HG03565 (cell line): ENCODE data around the gene RAB36.

Source experiments
- ATAC-seq: cut with Tn5 transposase; IDR thresholded peaks from one replicate; pipeline ENCODE4 v1.9.1; 2021; ENCODE audit warnings: mild to moderate bottlenecking, moderate library complexity; ENCODE audit not compliant: unreplicated experiment

The RAB36 gene

DNA sequence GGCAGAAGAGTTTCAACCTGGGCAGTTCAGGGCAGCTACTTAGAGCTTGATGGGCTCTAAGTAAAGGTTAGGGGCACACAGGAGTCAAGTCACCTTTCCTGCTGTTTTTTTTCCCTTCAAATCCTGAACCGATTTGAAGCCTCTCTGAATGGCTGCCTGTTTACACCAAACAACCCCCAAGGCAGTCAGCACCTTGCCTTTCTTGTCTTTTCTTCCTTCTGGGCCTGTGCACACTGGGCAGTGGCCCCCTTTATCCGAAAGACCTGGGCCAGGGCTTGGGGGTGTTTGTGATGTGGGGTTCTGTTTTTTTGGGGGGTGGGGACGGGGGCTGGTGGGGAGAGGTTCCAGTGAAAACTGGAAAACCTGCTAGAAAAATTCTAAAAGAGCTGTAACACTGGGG is 7.8 kb upstream of the RAB36 start:
- ATAC-seq: no peak

DNA sequence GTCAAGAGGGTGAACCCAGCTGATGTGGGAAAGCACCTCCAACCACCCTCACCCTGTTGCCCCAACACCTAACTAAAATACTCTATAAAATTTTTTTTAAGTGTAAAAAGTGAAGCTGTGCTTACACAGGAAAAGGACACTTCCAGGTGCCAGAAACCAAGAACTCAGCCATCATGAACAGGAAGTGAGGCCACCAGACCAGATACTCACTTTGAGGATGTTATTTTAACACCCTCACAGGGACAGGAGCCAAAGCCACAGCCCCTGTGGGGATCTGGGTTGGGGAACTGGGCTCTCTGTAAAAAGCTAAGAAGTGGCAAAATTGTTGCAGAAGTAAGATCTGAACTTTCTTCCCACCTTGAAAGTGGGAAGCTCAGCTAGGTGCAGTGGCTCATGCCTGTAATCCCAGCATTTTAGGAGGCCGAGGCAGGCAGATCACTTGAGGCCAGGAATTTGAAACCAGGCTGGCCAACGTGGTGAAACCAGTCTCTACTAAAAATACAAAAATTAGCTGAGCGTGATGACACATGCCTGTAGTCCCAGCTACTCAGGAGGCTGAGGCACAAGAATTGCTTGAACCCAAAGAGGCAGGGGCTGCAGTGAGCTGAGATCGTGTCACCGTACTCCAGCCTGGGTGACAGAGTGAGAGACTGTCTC is 7.2 kb upstream of the RAB36 start:
- ATAC-seq: no peak

DNA sequence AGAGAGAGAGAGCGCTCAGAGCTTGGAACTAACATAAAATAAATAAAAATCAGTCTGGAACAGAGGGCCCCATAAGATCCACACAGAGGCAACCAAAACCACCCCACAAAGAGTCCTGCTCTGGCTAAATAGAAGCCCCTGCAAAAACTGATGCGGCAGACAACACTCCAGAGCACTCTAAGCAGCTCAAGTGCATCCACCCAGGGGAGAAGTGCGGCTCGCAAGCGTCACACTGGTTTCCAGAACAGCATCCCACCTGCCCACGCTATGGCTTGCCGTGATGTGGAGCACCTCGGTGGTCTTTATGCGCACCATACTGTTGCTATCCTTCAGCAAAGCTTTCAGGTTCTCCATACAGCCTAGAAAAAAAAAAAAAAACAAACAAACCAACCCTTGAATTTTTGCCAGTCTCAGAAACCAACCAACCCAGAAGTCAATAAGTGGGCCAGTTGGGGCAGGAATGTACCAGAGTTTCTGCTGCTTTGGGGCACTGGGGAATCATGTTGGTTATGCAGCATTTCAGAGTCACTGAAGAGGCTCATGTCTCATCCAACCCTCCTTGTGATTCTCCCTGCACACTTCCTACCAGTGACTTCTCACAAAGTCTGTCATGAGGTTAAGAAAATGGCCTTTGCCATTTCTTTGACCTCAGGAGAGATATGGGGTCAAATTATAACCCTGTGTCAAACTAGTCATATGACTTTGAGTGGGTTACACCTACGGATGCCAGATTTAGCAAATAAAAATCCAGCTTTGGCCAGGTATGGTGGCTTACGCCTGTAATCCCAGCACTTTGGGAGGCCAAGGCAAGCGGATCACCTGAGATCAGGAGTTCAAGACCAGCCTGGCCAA is 6.5 kb upstream of the RAB36 start:
- no peak for ATAC-seq

DNA sequence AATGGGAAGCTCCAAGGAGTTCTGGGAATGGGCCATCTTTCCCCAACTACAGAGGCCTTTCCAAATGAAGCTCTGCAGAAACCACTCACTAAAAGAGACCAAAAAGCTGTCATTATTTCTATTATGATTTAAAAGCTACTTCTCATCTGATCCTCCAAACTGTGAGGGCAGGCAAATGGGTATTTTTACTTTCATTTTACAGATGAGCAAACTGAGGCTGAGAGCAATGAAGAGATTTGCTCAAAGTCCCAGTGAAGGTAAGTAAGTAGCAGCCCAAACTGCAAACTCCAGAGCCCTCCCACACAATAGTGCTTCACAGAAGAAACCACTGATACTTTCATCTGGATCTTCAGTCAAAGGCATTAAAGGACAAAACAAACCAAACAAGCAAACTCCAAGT is 4.9 kb upstream of the RAB36 start:
- no peak for ATAC-seq

DNA sequence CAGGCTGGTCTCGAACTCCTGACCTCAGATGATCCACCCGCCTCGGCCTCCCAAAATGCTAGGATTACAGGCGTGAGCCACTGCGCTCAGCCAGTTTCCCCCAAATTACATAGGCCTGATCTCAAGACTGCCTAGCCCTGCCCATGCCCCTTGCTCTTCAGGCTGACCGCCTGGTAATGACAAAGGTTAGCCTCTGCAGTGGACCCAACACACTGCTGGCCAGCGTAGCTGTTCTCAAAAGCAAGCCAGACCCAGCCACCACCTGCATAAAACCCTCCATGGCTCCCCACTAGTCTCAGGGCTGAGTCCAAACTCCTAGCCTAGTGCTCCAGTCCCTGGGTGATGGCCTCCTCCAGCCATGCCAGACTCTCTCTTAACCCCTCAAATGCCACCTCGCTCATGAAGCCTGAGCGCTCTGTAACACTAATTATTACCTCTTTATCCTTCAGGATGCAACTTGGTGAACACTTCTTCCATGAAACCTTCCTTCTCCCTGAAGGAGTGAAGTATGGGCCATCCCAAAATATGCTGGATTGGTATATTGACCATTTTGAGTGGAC is 2.7 kb upstream of the RAB36 start:
- no peak for ATAC-seq

DNA sequence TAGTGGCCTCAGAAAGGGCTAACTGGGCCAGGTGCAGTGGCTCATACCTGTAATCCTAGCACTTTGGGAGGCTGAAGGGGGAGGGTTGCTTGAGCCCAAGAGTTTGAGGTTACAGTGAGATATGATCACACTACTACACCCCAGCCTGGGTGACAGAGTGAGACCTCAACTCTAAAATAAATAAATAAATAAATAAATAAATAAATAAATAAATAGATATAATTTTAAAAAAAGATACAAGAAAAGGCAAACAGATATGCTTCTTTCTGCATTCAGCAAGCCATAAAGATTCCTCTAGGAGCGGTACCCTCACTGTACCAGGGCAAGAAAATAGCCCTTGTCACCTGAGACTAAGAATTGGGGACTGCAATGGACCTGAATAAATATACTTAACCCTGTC is 2.2 kb upstream of the RAB36 start:
- no peak for ATAC-seq

DNA sequence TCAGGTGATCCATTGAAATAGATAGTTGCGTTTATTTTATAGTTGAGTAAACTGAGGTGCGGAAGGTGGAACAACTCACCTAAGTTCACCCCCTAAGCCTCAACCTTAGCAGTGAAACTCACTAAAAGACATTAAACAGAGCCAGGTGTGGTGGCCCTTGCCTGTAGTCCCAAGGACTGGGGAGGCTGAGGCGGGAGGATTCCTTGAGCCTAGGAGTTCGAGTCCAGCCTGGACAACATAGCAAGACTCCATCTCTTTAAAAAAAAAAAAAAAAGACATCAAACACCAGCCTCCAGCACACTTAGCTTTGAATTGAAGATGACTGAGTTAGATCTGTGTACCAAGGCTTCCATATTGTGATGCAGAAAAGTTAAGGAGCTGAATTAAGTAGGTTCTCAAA is 845 bp upstream of the RAB36 start:
- no peak for ATAC-seq

DNA sequence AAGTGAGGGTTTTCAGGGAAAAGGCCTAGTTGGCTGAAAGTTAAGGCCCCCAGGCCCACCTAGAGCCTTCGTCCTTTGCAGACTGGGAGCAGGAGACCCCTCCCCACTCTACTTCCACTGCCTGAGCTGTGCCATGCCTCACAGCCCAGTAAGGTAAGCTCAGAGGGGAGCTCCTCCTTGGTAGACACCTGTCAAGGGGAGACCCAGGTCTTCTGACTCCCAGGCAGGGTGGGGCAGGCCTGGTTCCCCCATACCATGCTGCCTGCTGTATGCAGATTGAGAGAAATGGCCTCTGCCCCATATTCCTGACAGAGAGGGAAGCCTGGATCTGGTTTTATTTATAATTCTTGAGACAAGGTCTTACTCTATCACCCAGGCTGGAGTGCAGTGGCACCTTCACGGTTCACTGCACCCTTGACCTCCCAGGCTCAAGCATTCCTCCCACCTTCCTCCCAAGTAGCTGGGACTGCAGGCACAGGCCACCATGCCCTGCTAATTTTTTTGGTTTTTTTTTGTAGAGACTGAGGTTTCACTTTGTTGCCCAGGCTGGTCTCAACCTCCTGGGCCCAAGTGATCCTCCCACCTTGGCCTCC is 697 bp downstream of the RAB36 start:
- ATAC-seq: no peak

DNA sequence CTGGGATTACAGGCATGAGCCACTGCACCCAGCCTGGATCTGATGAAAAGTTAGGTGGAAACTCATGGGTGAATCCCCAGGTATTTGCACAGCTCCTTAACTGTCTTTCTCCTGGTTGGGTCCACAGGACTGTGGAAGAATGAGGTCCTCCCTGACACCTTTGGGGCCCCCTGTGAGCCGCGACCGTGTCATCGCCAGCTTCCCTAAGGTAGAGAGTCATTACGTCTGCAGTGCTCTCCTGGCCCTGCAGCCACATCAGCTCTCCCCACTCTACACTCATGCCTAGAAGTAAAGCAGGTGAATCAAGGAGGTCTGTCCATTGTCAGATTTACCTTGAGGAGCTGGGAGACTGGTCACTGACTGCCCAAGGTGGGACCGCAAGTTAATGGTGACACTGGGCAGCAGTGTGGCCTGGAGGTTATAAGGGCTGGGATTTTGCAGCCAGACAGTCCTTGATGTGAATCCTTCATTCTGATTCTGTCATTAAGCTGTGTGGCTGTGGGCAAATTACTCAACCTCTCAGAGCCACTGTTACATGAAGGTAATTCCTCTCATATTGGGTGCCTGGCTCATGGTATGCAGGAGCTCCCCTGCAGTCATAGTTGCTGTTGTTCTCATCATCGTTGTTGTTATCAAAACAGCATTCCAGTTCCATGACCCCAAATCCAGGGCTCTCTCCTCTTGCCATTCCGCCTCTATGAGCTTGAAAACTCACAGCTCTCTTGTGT is 1.4 kb downstream of the RAB36 start:
- ATAC-seq: no peak

DNA sequence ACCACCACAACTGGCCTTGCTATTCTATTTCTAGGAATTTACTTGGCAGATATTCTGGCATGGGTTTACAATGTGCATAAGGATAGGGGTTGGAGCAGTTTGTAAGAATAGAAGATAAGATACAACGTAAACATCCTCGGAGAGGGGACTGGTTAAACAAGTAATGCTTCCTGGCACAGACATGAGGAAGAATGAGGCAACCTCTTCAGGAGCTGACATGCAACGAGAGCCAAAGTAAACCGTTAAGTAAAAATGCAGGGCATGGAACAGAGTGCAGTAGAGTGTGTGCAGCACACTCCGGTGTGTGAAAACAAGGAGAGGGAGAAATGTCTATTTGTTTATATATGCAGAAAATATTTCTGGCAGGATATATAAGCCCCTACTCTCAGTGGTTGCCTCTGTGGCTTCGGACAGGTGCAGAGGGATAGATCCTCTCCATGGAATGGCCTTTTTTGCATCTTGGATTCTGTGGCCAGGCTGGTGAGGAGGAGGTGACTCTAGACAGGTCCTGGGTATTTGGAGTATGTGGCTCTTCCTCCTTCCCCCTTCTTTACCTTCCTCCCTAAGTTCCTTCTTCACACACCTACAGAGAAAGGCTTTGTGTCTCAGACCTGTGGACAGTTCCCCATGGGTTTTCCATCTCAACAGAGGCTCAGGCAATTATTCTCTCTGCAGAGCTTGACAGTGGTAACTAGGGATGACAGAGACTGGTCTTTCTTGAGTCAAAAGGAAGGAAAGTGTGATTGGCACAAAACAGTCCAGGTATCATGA is 2.5 kb downstream of the RAB36 start:
- no peak for ATAC-seq

DNA sequence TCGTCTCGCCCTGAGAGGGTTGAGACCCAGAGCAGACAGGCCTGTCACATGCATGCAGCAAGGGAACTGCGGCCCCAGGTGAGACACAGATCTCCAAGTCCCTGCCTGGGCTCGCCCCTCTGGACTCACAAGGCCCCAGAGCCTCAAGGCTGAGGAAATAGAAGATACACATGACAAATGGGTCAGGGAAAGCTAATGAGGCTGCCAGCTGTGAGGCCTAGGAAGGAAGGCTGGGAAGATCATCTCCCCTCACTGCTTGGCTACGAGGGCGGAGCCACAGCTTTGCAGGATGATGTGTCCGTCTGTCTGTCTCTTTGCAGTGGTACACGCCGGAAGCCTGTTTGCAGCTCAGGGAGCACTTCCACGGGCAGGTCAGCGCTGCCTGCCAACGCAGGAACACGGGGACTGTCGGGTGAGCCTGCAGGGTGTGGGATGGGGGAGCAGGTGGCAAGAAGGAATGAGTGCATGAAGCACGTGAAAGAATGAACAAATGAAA is 4.5 kb downstream of the RAB36 start:
- ATAC-seq: no peak

DNA sequence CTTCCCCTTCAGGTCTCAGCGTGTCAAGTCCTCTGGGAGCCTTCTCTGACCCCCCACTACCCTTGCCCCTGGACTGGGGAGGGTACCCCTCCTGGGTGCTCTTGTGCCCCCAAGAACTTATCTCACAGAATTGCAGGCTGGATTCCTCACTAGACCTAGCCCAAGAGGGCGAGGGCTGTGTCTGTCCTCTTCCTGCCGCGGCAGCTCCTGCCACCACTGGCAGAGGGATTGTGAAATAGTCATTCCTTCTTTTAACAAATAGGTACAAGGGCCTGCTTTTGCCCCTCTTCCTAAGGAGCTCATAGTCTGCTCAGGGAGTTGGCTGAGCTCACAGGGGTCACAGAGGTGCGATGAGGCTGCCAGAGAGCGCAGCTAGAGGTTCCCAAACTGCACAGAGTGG is 5.5 kb downstream of the RAB36 start:
- no peak for ATAC-seq

DNA sequence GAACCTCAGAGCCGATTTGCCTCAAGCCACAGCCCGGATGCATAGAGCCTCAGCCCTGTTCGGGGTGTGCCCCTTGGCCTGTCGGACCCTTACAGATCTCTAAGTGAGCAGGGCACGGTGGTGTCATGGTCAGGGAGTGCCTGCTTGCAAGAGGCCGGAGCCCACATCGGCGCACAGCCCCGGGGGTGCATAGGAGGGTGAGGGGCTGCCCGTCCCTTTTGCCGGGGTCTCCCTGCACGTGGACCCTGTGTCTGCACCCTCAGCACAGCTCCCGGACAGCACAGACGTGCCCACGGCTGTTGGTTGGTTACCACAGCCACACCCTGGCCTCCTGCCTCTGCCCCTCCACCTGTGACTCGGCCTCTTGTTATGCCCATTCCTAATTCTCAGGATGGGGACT is 6.5 kb downstream of the RAB36 start:
- ATAC-seq: no peak

DNA sequence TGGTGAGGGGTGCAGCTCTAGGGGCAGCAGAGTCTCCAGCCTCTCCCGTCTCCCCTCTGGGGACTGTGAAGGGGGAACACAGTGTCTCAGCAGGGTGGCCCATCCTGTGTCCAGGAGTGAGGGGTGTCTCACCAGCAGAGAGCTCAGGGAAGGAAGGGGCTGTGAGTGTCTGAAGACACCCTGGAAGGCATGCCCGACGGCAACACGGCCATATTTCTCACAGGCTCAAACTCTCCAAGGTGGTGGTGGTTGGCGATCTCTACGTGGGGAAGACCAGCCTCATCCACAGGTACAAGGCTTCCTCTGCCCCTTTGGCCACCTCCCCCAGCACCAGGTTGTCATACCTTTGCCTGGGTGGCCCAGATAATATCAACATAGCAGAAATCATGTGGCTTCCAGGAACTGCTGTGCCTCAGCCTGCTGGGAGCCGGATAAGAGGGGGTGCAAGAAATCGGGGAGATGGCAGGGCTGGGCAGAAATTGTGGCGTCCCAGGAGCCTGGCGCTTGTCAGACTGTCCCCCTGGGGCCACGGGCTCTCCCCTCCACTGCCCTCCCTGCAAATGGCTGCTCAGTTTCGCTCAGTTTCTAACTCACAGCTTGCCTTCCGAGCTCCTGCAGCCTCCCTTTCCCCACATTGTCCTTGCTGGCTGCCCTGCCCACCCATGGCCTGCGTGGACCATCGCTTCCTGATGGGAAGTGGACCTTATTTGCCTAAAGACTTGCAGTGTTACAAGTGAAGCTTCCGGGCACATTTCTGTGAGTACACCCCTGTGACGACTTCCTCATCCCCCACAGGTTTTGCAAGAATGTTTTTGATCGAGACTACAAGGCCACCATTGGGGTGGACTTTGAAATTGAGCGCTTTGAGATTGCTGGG is 7.2 kb downstream of the RAB36 start:
- ATAC-seq: no peak

DNA sequence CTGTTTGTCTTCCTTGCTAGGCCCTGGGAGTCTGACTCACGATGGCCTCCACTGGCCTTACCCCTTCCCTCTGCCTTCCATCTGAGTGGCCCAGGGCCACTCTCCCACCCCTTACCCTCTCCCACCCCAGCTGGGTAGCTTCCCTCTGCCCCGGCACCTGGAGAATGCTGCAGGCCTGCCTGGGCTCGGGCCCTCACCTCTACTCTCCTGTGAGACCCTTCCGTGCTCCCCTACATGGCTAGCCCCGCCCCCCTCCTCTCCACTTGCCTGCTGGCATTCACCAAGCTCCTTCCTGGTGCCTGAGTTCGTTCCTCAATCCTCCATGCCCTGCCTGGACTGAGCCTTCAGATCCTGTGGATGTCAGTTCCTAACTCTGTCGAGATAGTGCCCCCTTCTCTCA is 8.7 kb downstream of the RAB36 start:
- ATAC-seq: no peak

DNA sequence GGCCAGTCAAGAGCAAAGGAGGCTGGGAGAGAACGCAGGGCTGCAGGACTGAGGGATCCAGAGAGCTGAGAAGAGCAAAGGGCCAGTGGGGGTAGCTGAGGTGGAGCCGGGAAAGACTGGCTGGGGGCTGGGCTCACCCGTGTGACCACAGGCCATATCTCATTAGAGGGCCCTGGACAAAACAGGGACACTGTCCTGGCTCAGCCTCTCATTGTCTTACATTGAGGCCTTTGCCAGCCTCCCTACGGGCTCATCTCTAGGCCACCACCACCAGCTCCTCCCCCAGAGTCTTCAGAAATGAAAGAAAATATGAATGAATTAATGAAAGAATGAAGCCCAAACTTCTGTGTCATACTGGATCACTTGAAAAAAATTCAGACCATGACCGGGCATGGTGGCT is 9.2 kb downstream of the RAB36 start:
- no peak for ATAC-seq

DNA sequence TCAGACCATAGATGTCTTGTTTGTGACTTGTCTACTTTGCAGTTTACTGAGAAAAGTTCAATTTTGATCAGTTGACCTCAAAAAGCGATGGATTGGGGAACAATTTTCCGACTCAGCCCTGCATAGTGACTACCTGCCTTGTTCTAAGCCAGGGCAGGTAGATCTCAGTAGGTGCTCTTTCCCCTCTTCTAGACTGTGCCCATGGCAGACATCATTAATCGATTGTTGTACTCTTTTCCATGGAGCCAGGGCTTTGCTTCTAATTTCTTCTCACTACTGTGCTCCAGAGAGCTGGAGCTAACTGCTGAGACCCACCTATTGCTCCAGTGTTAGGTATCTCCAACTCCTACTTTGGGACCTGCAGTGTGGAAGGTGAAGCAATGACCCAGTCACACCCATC is 9.9 kb downstream of the RAB36 start:
- ATAC-seq: no peak

DNA sequence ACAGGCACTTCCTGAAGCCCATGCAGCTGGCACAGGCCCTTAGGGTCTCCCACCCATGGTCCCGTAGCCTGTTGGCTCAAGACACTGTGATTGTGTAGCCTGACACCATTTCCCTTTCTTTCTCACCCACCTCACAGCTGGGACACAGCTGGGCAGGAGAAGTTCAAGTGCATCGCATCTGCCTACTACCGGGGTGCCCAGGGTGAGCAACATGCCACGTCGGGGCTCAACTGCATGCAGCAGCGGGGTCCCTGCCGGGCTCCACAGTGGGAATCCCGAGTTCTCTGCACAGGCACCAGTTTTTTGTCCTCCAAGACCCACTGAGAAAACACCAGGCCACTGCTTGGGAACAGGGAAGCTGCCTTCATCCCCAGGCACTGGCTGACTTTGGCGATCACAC is 10.6 kb downstream of the RAB36 start:
- ATAC-seq: no peak

DNA sequence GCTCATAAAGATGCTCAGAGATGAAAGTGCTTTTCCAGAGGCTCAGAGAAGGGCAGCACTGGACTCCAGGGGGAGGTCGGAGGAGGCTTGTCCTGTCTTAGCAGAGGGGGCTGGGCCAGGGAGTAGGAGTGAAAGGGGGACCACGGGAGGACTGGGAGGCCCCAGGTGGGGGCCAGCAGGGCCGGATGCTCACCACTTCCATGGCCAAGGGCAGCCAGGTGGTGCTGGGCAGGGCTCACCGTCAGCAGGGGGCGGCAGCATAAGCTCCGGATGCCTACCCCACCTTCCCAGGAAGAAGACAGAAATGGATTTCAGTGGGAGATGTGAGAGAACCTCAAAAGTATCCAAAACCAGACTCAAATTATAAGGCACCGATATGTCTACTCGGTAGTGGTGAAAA is 11.0 kb downstream of the RAB36 start:
- no peak for ATAC-seq
